Activated CD8-positive, alpha-beta memory T cell treated with anti-CD3 and anti-CD28 coated beads, Interleukin-2, amount 10 ng/mL, durations not matched to agents 7 days and 5 days (primary cell): ENCODE measurements around the gene FTO. TPM values are rescaled to one million over a fixed set of nuclear protein-coding genes. Genes with fewer than 3 reads are reported as not detected.

Experiments
- ATAC-seq: fragments of 150-1000 bp; cut with Tn5 transposase; one replicate; pipeline ENCODE4 v1.10.0; 2021; ENCODE audit warnings: moderate library complexity
- CTCF ChIA-PET: fragments of 350-600 bp; sonication (Branson Sonifier 250); formaldehyde crosslinking; loops from one replicate; lab custom pipeline; 2021; ENCODE audit warnings: antibody characterized with exemption; lab: Charles Lee
- DNase-seq: peaks from one replicate; pipeline ENCODE4 v3.0.0-alpha.2; 2020
- H3K27ac Mint-ChIP-seq: one replicate; pipeline ENCODE4 v1.8.0; 2021; ENCODE audit warnings: mild to moderate bottlenecking, mixed read lengths
- H3K27me3 Mint-ChIP-seq: one replicate; pipeline ENCODE4 v1.8.0; 2021; ENCODE audit warnings: mixed read lengths
- H3K36me3 Mint-ChIP-seq: one replicate; pipeline ENCODE4 v1.8.0; 2021; ENCODE audit warnings: mild to moderate bottlenecking, mixed read lengths
- H3K4me1 Mint-ChIP-seq: one replicate; pipeline ENCODE4 v1.8.0; 2021; ENCODE audit warnings: mixed read lengths
- H3K4me3 Mint-ChIP-seq: one replicate; pipeline ENCODE4 v1.8.0; 2021; ENCODE audit warnings: mild to moderate bottlenecking, moderate library complexity, mixed read lengths
- H3K9me3 Mint-ChIP-seq: one replicate; pipeline ENCODE4 v1.8.0; 2022; ENCODE audit warnings: low read depth, mixed read lengths
- total RNA-seq, 2 experiments: library from RNA; stranded (reverse); gene quantifications; one replicate each; pipeline ENCODE4 v1.2.3, GENCODE V29; 2021

The FTO gene
- total RNA-seq, 2 experiments from 2014 or later: 47.4 to 57.7 TPM

- no peak for ATAC-seq
- Mint-ChIP-seq H3K4me3 (no peak overlapping the region), H3K36me3 (no peaks in the 10 kb centered on the region), H3K27ac (no peak overlapping the region), H3K4me1 (no peaks in the 10 kb centered on the region), H3K27me3 (no peaks in the 10 kb centered on the region), H3K9me3 (peaks cover 8% of the 10 kb centered on the region)
- CTCF ChIA-PET: no interaction called here
- DNase-seq: no peak
These were observed 455.6 kb downstream of the FTO start for GRCh38 chr16:54159490-54160080.

GRCh38 chr16:54160252-54160860, 456.4 kb downstream of the FTO start:
- H3K27me3 Mint-ChIP-seq: no peaks in the 10 kb centered on the region
- H3K36me3 Mint-ChIP-seq: no peaks in the 10 kb centered on the region
- no peak for DNase-seq
- no peak for ATAC-seq
- H3K27ac Mint-ChIP-seq: no peak overlapping the region
- CTCF ChIA-PET: no interaction called here
- no peaks in the 10 kb centered on the region for H3K4me1 Mint-ChIP-seq
- H3K4me3 Mint-ChIP-seq: no peak overlapping the region
- H3K9me3 Mint-ChIP-seq: peaks cover 7% of the 10 kb centered on the region

- peaks cover 6% of the 10 kb centered on the region for H3K9me3 Mint-ChIP-seq
- H3K4me1 Mint-ChIP-seq: no peaks in the 10 kb centered on the region
- H3K27me3 Mint-ChIP-seq: no peaks in the 10 kb centered on the region
- CTCF ChIA-PET: no interaction called here
- DNase-seq (no peak), ATAC-seq (no peak)
- H3K4me3 Mint-ChIP-seq: no peak overlapping the region
- H3K36me3 Mint-ChIP-seq: no peaks in the 10 kb centered on the region
- H3K27ac Mint-ChIP-seq: no peak overlapping the region
These were observed 457.3 kb downstream of the FTO start for GRCh38 chr16:54160939-54161897.

GRCh38 chr16:54163197-54163843, 459.4 kb downstream of the FTO start:
- Mint-ChIP-seq H3K36me3 (no peaks in the 10 kb centered on the region), H3K4me1 (no peaks in the 10 kb centered on the region), H3K9me3 (peaks cover 2% of the 10 kb centered on the region), H3K27me3 (no peaks in the 10 kb centered on the region), H3K27ac (no peak overlapping the region), H3K4me3 (no peak overlapping the region)
- ATAC-seq (no peak), DNase-seq (no peak)
- CTCF ChIA-PET: interaction anchor here (0.7 kb wide), 1 partner anchor 1552 kb away, joined by 3 read pairs; no protein-coding TSS in a partner anchor

- ATAC-seq (no peak), DNase-seq (no peak)
- Mint-ChIP-seq H3K4me1 (no peaks in the 10 kb centered on the region), H3K9me3 (peaks cover 2% of the 10 kb centered on the region), H3K27ac (no peak overlapping the region), H3K4me3 (no peak overlapping the region), H3K36me3 (no peaks in the 10 kb centered on the region), H3K27me3 (no peaks in the 10 kb centered on the region)
- CTCF ChIA-PET: no interaction called here
These were observed 460.8 kb downstream of the FTO start for GRCh38 chr16:54164789-54165173.

- Mint-ChIP-seq H3K9me3 (peaks cover 2% of the 10 kb centered on the region), H3K4me3 (no peak overlapping the region), H3K27ac (no peak overlapping the region), H3K36me3 (no peaks in the 10 kb centered on the region), H3K27me3 (no peaks in the 10 kb centered on the region), H3K4me1 (no peaks in the 10 kb centered on the region)
- ATAC-seq: no peak
- CTCF ChIA-PET: no interaction called here
- DNase-seq: no peak
These were observed 461.4 kb downstream of the FTO start for GRCh38 chr16:54165174-54165911.

- H3K4me3 Mint-ChIP-seq: no peak overlapping the region
- CTCF ChIA-PET: no interaction called here
- no peak for DNase-seq
- peaks cover 2% of the 10 kb centered on the region for H3K27me3 Mint-ChIP-seq
- no peaks in the 10 kb centered on the region for H3K36me3 Mint-ChIP-seq
- peaks cover 2% of the 10 kb centered on the region for H3K9me3 Mint-ChIP-seq
- H3K4me1 Mint-ChIP-seq: no peaks in the 10 kb centered on the region
- H3K27ac Mint-ChIP-seq: no peak overlapping the region
- no peak for ATAC-seq
These were observed 462.2 kb downstream of the FTO start for GRCh38 chr16:54165912-54166865.

- Mint-ChIP-seq H3K36me3 (no peaks in the 10 kb centered on the region), H3K27ac (no peak overlapping the region), H3K4me3 (no peak overlapping the region), H3K9me3 (no peaks in the 10 kb centered on the region), H3K4me1 (no peaks in the 10 kb centered on the region), H3K27me3 (peaks cover 18% of the 10 kb centered on the region)
- CTCF ChIA-PET: no interaction called here
- no peak for DNase-seq
- ATAC-seq: no peak
These were observed 465.2 kb downstream of the FTO start for GRCh38 chr16:54169112-54169511.

- Mint-ChIP-seq H3K27ac (no peak overlapping the region), H3K27me3 (peaks cover 23% of the 10 kb centered on the region), H3K36me3 (no peaks in the 10 kb centered on the region), H3K9me3 (no peaks in the 10 kb centered on the region), H3K4me1 (no peaks in the 10 kb centered on the region), H3K4me3 (no peak overlapping the region)
- DNase-seq: no peak
- CTCF ChIA-PET: no interaction called here
- ATAC-seq: no peak
These were observed 467.9 kb downstream of the FTO start for GRCh38 chr16:54171626-54172537.

GRCh38 chr16:54173490-54173889, 469.5 kb downstream of the FTO start:
- Mint-ChIP-seq H3K9me3 (no peaks in the 10 kb centered on the region), H3K27me3 (peaks cover 24% of the 10 kb centered on the region), H3K4me3 (no peak overlapping the region), H3K36me3 (no peaks in the 10 kb centered on the region), H3K4me1 (no peaks in the 10 kb centered on the region), H3K27ac (no peak overlapping the region)
- ATAC-seq (no peak), DNase-seq (no peak)
- CTCF ChIA-PET: no interaction called here

- DNase-seq: no peak
- Mint-ChIP-seq H3K4me3 (no peak overlapping the region), H3K27ac (no peak overlapping the region), H3K27me3 (peaks cover 24% of the 10 kb centered on the region), H3K36me3 (no peaks in the 10 kb centered on the region), H3K9me3 (no peaks in the 10 kb centered on the region), H3K4me1 (no peaks in the 10 kb centered on the region)
- CTCF ChIA-PET: no interaction called here
- ATAC-seq: no peak
These were observed 470.2 kb downstream of the FTO start for GRCh38 chr16:54174201-54174600.
